Parathyroid adenoma (tissue), 2 donors: ENCODE data around the gene WDR91.

ENCODE experiments used
- H2AFZ ChIP-seq: fragments of 300-600 bp; sonication (generic); one replicate; pipeline ENCODE4 v1.7.0; 2017; ENCODE audit warnings: antibody characterized with exemption, mild to moderate bottlenecking
- H3K27ac ChIP-seq: fragments of 300-600 bp; sonication (generic); one replicate; pipeline ENCODE4 v1.7.0; 2017
- H3K27me3 ChIP-seq: fragments of 300-600 bp; sonication (generic); one replicate; pipeline ENCODE4 v1.7.0; 2017; ENCODE audit warnings: low read length; ENCODE audit not compliant: control insufficient read depth, insufficient read depth
- H3K36me3 ChIP-seq: fragments of 300-600 bp; sonication (generic); one replicate; pipeline ENCODE4 v1.7.0; 2017; ENCODE audit warnings: low read length; ENCODE audit not compliant: control insufficient read depth, insufficient read depth
- H3K4me1 ChIP-seq: fragments of 300-600 bp; sonication (generic); one replicate; pipeline ENCODE4 v1.7.0; 2017; ENCODE audit warnings: control low read depth
- H3K4me2 ChIP-seq: fragments of 300-600 bp; sonication (generic); one replicate; pipeline ENCODE4 v1.7.0; 2017; ENCODE audit warnings: low read length
- H3K4me3 ChIP-seq: fragments of 300-600 bp; sonication (generic); one replicate; pipeline ENCODE4 v1.7.0; 2017; ENCODE audit warnings: low read depth, low read length
- H3K79me2 ChIP-seq: fragments of 300-600 bp; sonication (generic); one replicate; pipeline ENCODE4 v1.7.0; 2017; ENCODE audit warnings: control low read depth
- H3K9ac ChIP-seq: fragments of 300-600 bp; sonication (generic); one replicate; pipeline ENCODE4 v1.7.0; 2017; ENCODE audit warnings: mild to moderate bottlenecking
- H3K9me3 ChIP-seq: fragments of 300-600 bp; sonication (generic); one replicate; pipeline ENCODE4 v1.7.0; 2017; ENCODE audit warnings: low read length; ENCODE audit not compliant: control insufficient read depth
- CTCF ChIP-seq: fragments of 300-600 bp; sonication (generic); IDR thresholded peaks from one replicate; pipeline ENCODE4 v1.7.0; 2017; ENCODE audit warnings: antibody characterized with exemption, mild to moderate bottlenecking
- donor health status: primary hyperparathyroidism.

Gene WDR91

GRCh38 chr7:135151132-135151531, 60.2 kb downstream of the WDR91 start:
- Histone ChIP-seq H3K9me3 (no peaks in the 10 kb centered on the region), H3K9ac (no peak overlapping the region), H2AFZ (no peak overlapping the region), H3K27me3 (no peaks in the 10 kb centered on the region), H3K79me2 (no peaks in the 10 kb centered on the region), H3K4me1 (peaks cover 5% of the 10 kb centered on the region), H3K4me3 (no peak overlapping the region), H3K36me3 (no peaks in the 10 kb centered on the region), H3K4me2 (no peak overlapping the region), H3K27ac (no peak overlapping the region)
- TF ChIP-seq CTCF = no peak

- Histone ChIP-seq H3K27ac (no peak overlapping the region), H2AFZ (no peak overlapping the region), H3K79me2 (no peaks in the 10 kb centered on the region), H3K4me2 (no peak overlapping the region), H3K36me3 (no peaks in the 10 kb centered on the region), H3K27me3 (no peaks in the 10 kb centered on the region), H3K4me1 (peaks cover 5% of the 10 kb centered on the region), H3K9ac (no peak overlapping the region), H3K9me3 (no peaks in the 10 kb centered on the region), H3K4me3 (no peak overlapping the region)
- TF ChIP-seq CTCF = no peak
Observed at GRCh38 chr7:135150072-135150782, 61.1 kb downstream of the WDR91 start.

GRCh38 chr7:135147899-135148721, 63.2 kb downstream of the WDR91 start, which contains the start of gene TMEM140:
Gene TMEM140 (plus strand): TSS chr7:135148072. CDS start chr7:135164442, 16,370 bp downstream.
- Histone ChIP-seq H3K4me1 (peaks cover 5% of the 10 kb centered on the region), H3K4me2 (peak within 1 kb of the TSS; percentile 67), H3K27me3 (no peaks in the 10 kb centered on the region), H3K4me3 (peak within 1 kb of the TSS; percentile 56), H3K79me2 (no peaks in the 10 kb centered on the region), H2AFZ (peak within 1 kb of the TSS; percentile 80), H3K9me3 (no peaks in the 10 kb centered on the region), H3K36me3 (no peaks in the 10 kb centered on the region), H3K9ac (peak within 1 kb of the TSS; percentile 15), H3K27ac (peak within 1 kb of the TSS; percentile 88)
- TF ChIP-seq CTCF = no peak

- peak overlapping the region; percentile 15 for H3K9ac ChIP-seq
- peak overlapping the region; percentile 56 for H3K4me3 ChIP-seq
- H3K27me3 ChIP-seq = no peaks in the 10 kb centered on the region
- H3K4me1 ChIP-seq = peaks cover 5% of the 10 kb centered on the region
- no peaks in the 10 kb centered on the region for H3K9me3 ChIP-seq
- H3K79me2 ChIP-seq = no peaks in the 10 kb centered on the region
- H2AFZ ChIP-seq = peak overlapping the region; percentile 80
- peak overlapping the region; percentile 88 for H3K27ac ChIP-seq
- no peaks in the 10 kb centered on the region for H3K36me3 ChIP-seq
- H3K4me2 ChIP-seq = peak overlapping the region; percentile 67
- TF ChIP-seq CTCF = no peak
Observed at GRCh38 chr7:135147341-135147898, 63.9 kb downstream of the WDR91 start.
